DOHH2 (cell line): ENCODE results near the gene FGG.

Experiments
- H3F3A ChIP-seq: fragments of 200-600 bp; sonication (generic), shearing (Covaris generic); 2 replicates; pipeline ENCODE4 v1.6.0; 2016; ENCODE audit warnings: antibody characterized with exemption, mild to moderate bottlenecking; ENCODE audit not compliant: control insufficient read depth, insufficient read depth
- H3K27ac ChIP-seq: fragments of 200-600 bp; sonication (generic); 2 replicates; pipeline ENCODE4 v1.5.1; 2014; ENCODE audit warnings: low read depth, mild to moderate bottlenecking, low read length, moderate library complexity
- H3K27me3 ChIP-seq: fragments of 200-600 bp; sonication (generic); 2 replicates; pipeline ENCODE4 v1.6.1; 2014; ENCODE audit warnings: mild to moderate bottlenecking, low read length, mixed read lengths; ENCODE audit not compliant: control insufficient read depth
- H3K36me3 ChIP-seq: fragments of 200-600 bp; sonication (generic); 2 replicates; pipeline ENCODE4 v1.6.1; 2014; ENCODE audit warnings: mild to moderate bottlenecking, low read length, moderate library complexity, mixed read lengths; ENCODE audit not compliant: control insufficient read depth
- H3K4me1 ChIP-seq: fragments of 200-600 bp; sonication (generic); 2 replicates; pipeline ENCODE4 v1.6.1; 2014; ENCODE audit warnings: mild to moderate bottlenecking, low read length, mixed read lengths; ENCODE audit not compliant: control insufficient read depth
- H3K4me2 ChIP-seq: fragments of 200-600 bp; sonication (generic); 2 replicates; pipeline ENCODE4 v1.6.0; 2014; ENCODE audit warnings: mild to moderate bottlenecking, low read length, moderate library complexity
- H3K4me3 ChIP-seq: fragments of 200-600 bp; sonication (generic); 2 replicates; pipeline ENCODE4 v1.5.1; 2014; ENCODE audit warnings: mild to moderate bottlenecking, low read length, mixed read lengths
- H3K79me2 ChIP-seq: fragments of 200-600 bp; sonication (generic); 2 replicates; pipeline ENCODE4 v1.6.1; 2014; ENCODE audit warnings: mild to moderate bottlenecking, low read length, mixed read lengths; ENCODE audit not compliant: control insufficient read depth
- H3K9me2 ChIP-seq: fragments of 200-600 bp; sonication (generic); replicated peaks from 2 replicates; pipeline ENCODE4 v1.6.1; 2014; ENCODE audit warnings: mild to moderate bottlenecking, low read length, mixed read lengths; ENCODE audit not compliant: control insufficient read depth
- H3K9me3 ChIP-seq: fragments of 200-600 bp; sonication (generic); 2 replicates; pipeline ENCODE4 v1.6.1; 2014; ENCODE audit warnings: antibody characterized with exemption, low read length, mixed read lengths; ENCODE audit not compliant: control insufficient read depth, insufficient read depth
- H4K20me1 ChIP-seq: fragments of 200-600 bp; sonication (generic); 2 replicates; pipeline ENCODE4 v1.6.0; 2014; ENCODE audit warnings: low read depth, mild to moderate bottlenecking, antibody characterized with exemption, low read length, moderate library complexity; ENCODE audit not compliant: control insufficient read depth, insufficient read depth
- CTCF ChIP-seq: fragments of 200-600 bp; sonication (generic); IDR thresholded peaks from one replicate; pipeline ENCODE4 v1.5.1; 2014; ENCODE audit warnings: antibody characterized with exemption, mild to moderate bottlenecking, low read depth, low read length; ENCODE audit not compliant: poor library complexity, severe bottlenecking
- EZH2phosphoT487 ChIP-seq: fragments of 200-600 bp; sonication (generic); IDR thresholded peaks from 2 replicates; pipeline ENCODE4 v1.6.1; 2017; ENCODE audit warnings: borderline replicate concordance, mild to moderate bottlenecking, antibody characterized with exemption, low read length, moderate library complexity, mixed read lengths

Gene FGG

DNA sequence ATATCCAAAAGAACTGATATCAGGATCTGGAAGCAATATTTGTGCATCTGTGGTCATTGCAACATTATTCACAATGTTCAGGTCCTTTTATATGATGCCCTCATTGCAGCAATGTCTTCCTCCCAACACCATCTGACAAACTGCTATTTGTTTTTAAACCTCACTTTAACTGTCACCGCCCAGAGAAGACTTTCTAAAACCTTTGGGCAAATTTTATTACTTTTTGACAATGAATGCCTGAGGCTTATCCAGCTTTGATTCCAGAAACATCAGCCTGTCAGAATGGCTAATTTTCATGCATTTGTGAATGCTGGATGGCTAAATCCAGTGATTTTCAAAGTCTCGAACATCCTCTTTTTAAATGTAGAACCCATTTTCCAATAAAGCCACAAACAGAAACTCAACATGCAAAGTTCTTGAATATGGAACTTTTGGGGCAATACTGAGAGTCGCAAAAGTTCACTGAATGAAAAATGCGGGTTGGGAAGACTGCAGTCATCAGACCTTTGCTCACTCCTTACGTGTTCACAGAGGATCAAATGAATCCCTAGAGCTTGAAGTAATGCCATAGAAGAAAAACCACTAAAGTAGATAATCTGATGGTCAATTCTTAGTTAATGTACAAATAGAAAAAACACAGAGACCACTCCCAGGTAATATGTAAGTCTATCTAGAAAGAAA, 39.1 kb downstream of the FGG start:
- no peaks in the 10 kb centered on the region for H3F3A ChIP-seq
- no peak overlapping the region for H3K27ac ChIP-seq
- H3K27me3 ChIP-seq = no peaks in the 10 kb centered on the region
- TF ChIP-seq EZH2phosphoT487 = no peak
- TF ChIP-seq CTCF = no peak
- H3K9me3 ChIP-seq = no peaks in the 10 kb centered on the region
- no peaks in the 10 kb centered on the region for H3K4me1 ChIP-seq
- H4K20me1 ChIP-seq = no peaks in the 10 kb centered on the region
- no peak overlapping the region for H3K4me2 ChIP-seq
- no peaks in the 10 kb centered on the region for H3K9me2 ChIP-seq
- no peak overlapping the region for H3K4me3 ChIP-seq
- no peaks in the 10 kb centered on the region for H3K79me2 ChIP-seq
- H3K36me3 ChIP-seq = no peaks in the 10 kb centered on the region

GRCh38 chr4:154569584-154569983, 42.9 kb downstream of the FGG start:
- H3K9me3 ChIP-seq = no peaks in the 10 kb centered on the region
- H3K27me3 ChIP-seq = no peaks in the 10 kb centered on the region; the same call in 1 of the 2 replicates
- no peak for TF ChIP-seq CTCF
- no peak for TF ChIP-seq EZH2phosphoT487
- no peaks in the 10 kb centered on the region for H3F3A ChIP-seq
- H3K9me2 ChIP-seq = no peaks in the 10 kb centered on the region
- no peaks in the 10 kb centered on the region for H3K79me2 ChIP-seq
- H3K36me3 ChIP-seq = no peaks in the 10 kb centered on the region
- no peak overlapping the region for H3K27ac ChIP-seq
- no peak overlapping the region for H3K4me3 ChIP-seq
- no peaks in the 10 kb centered on the region for H4K20me1 ChIP-seq
- H3K4me2 ChIP-seq = no peak overlapping the region
- H3K4me1 ChIP-seq = no peaks in the 10 kb centered on the region

GRCh38 chr4:154569028-154569427, 43.4 kb downstream of the FGG start:
- H3K9me2 ChIP-seq = no peaks in the 10 kb centered on the region
- H3K79me2 ChIP-seq = no peaks in the 10 kb centered on the region
- H3K27ac ChIP-seq = no peak overlapping the region
- H3K4me3 ChIP-seq = no peak overlapping the region
- H3K4me2 ChIP-seq = no peak overlapping the region
- H3K9me3 ChIP-seq = no peaks in the 10 kb centered on the region
- no peaks in the 10 kb centered on the region for H4K20me1 ChIP-seq
- no peaks in the 10 kb centered on the region for H3F3A ChIP-seq
- no peaks in the 10 kb centered on the region for H3K4me1 ChIP-seq
- no peaks in the 10 kb centered on the region; the same call in 1 of the 2 replicates for H3K27me3 ChIP-seq
- H3K36me3 ChIP-seq = no peaks in the 10 kb centered on the region
- TF ChIP-seq EZH2phosphoT487 = no peak
- no peak for TF ChIP-seq CTCF
